SK-N-SH (cell line): ENCODE results near the gene TNK2. TPM values are rescaled to one million over a fixed set of nuclear protein-coding genes. Genes with fewer than 3 reads are reported as not detected.

Experiments
- CTCF ChIA-PET: fragments of 300-600, 350-600 bp; formaldehyde crosslinking; extraction: SDS; loops from one replicate; lab custom pipeline; 2021; lab: Yijun Ruan, JAX
- POLR2A ChIA-PET: fragments of 350-600 bp; sonication (Branson Sonifier 250); formaldehyde crosslinking; extraction: SDS; loops from one replicate; lab custom pipeline; 2020; ENCODE audit warnings: antibody characterized with exemption, inconsistent platforms; lab: Yijun Ruan, JAX
- DNase-seq: peaks from one replicate; pipeline ENCODE4 v3.0.0; 2012
- H2AFZ ChIP-seq: fragments of 200-600 bp; sonication (generic); 2 replicates; pipeline ENCODE4 v1.8.1; 2016; ENCODE audit warnings: antibody characterized with exemption, mild to moderate bottlenecking, low read depth
- H3F3A ChIP-seq: fragments of 200-600 bp; sonication (generic); replicated peaks from 2 replicates; pipeline ENCODE3; 2016; ENCODE audit warnings: antibody characterized with exemption, mild to moderate bottlenecking; ENCODE audit not compliant: insufficient read depth
- H3K27ac ChIP-seq, 2 experiments: fragments of 200-500 bp in 1 of 2; fragments of 200-600 bp in 1 of 2; sonication (Bioruptor generic) in 1 of 2; sonication (generic), shearing (Covaris generic) in 1 of 2; 2 replicates each; pipeline versions ENCODE4 v1.5.1 to v1.6.1; 2014 to 2016; ENCODE audit warnings: low read depth in 2 of 2, inconsistent platforms in 1 of 2, low read length in 1 of 2, mild to moderate bottlenecking in 1 of 2, mixed read lengths in 1 of 2
- H3K27me3 ChIP-seq: fragments of 200-600 bp; sonication (generic), shearing (Covaris generic); 2 replicates; pipeline ENCODE4 v1.6.1; 2016; ENCODE audit warnings: mixed run types; ENCODE audit not compliant: insufficient read depth
- H3K36me3 ChIP-seq, 2 experiments: fragments of 200-500 bp in 1 of 2; fragments of 200-600 bp in 1 of 2; sonication (Bioruptor generic) in 1 of 2; sonication (generic) in 1 of 2; replicated peaks in 1 of 2; 2 replicates each; pipeline versions ENCODE3 to v1.5.1; 2014 to 2016; ENCODE audit warnings: low read length in 1 of 2, mild to moderate bottlenecking in 1 of 2; ENCODE audit not compliant: insufficient read depth in 2 of 2, control insufficient read depth in 1 of 2
- H3K4me1 ChIP-seq, 2 experiments: fragments of 200-500 bp in 1 of 2; fragments of 200-600 bp in 1 of 2; sonication (Bioruptor generic) in 1 of 2; sonication (generic), shearing (Covaris generic) in 1 of 2; 2 replicates each; pipeline versions ENCODE4 v1.5.1 to v1.6.1; 2014 to 2016; ENCODE audit warnings: low read depth in 1 of 2, low read length in 1 of 2, mixed run types in 1 of 2; ENCODE audit not compliant: insufficient read depth in 2 of 2, control insufficient read depth in 1 of 2
- H3K4me2 ChIP-seq: fragments of 200-600 bp; sonication (generic), shearing (Covaris generic); 2 replicates; pipeline ENCODE4 v1.6.1; 2017; ENCODE audit warnings: mixed run types
- H3K4me3 ChIP-seq, 2 experiments: fragments of 200-500 bp in 1 of 2; fragments of 200-600 bp in 1 of 2; sonication (Bioruptor generic) in 1 of 2; sonication (generic), shearing (Covaris generic) in 1 of 2; 2 replicates each; pipeline versions ENCODE4 v1.5.1 to v1.8.1; 2014 to 2016; ENCODE audit warnings: low read depth in 2 of 2, inconsistent platforms in 1 of 2, low read length in 1 of 2, mild to moderate bottlenecking in 1 of 2, mixed read lengths in 1 of 2, moderate library complexity in 1 of 2
- H3K79me2 ChIP-seq: fragments of 200-600 bp; sonication (generic); 2 replicates; pipeline ENCODE4 v1.8.1; 2017; ENCODE audit warnings: mild to moderate bottlenecking; ENCODE audit not compliant: insufficient read depth
- H3K9ac ChIP-seq: fragments of 200-600 bp; sonication (generic); 2 replicates; pipeline ENCODE4 v1.6.1; 2017; ENCODE audit warnings: mixed run types
- H3K9me2 ChIP-seq: fragments of 200-600 bp; sonication (generic); 2 replicates; pipeline ENCODE4 v1.6.1; 2017; ENCODE audit warnings: mixed run types
- H3K9me3 ChIP-seq: fragments of 200-600 bp; sonication (generic); 2 replicates; pipeline ENCODE4 v1.6.1; 2017; ENCODE audit warnings: mixed run types, mild to moderate bottlenecking, moderate library complexity
- H4K20me1 ChIP-seq: fragments of 200-600 bp; sonication (generic); 2 replicates; pipeline ENCODE4 v1.6.1; 2017; ENCODE audit warnings: mild to moderate bottlenecking, mixed run types; ENCODE audit not compliant: insufficient read depth
- CHD2 ChIP-seq: fragments of 150-350 bp; IDR thresholded peaks from 2 replicates; pipeline ENCODE4 v1.6.1; 2018; ENCODE audit warnings: low read length; ENCODE audit not compliant: partially characterized antibody
- EP300 ChIP-seq, 2 experiments: IDR thresholded peaks; 2 replicates each; pipeline versions ENCODE4 v1.4.0 to v1.6.1; 2012; ENCODE audit warnings: borderline replicate concordance in 1 of 2, low read depth in 1 of 2, low read length in 1 of 2
- EZH2phosphoT487 ChIP-seq: fragments of 200-600 bp; sonication (generic); IDR thresholded peaks from 2 replicates; pipeline ENCODE4 v1.6.1; 2017; ENCODE audit warnings: low read depth, mixed run types, mild to moderate bottlenecking, antibody characterized with exemption, moderate library complexity, borderline replicate concordance
- FOSL2 ChIP-seq: IDR thresholded peaks from 2 replicates; pipeline ENCODE4 v1.4.0; 2012; ENCODE audit warnings: low read depth, mild to moderate bottlenecking, moderate library complexity, borderline replicate concordance
- FOXM1 ChIP-seq: IDR thresholded peaks from 2 replicates; pipeline ENCODE4 v1.4.0; 2012; ENCODE audit warnings: low read depth, mild to moderate bottlenecking
- GABPA ChIP-seq: IDR thresholded peaks from 2 replicates; pipeline ENCODE4 v1.4.0; 2012; ENCODE audit warnings: low read depth, mild to moderate bottlenecking
- JUND ChIP-seq: IDR thresholded peaks from 2 replicates; pipeline ENCODE4 v1.4.0; 2012
- NRF1 ChIP-seq: IDR thresholded peaks from 2 replicates; pipeline ENCODE4 v1.6.1; 2012; ENCODE audit warnings: low read depth, mild to moderate bottlenecking, low read length
- RAD21 ChIP-seq: IDR thresholded peaks from 2 replicates; pipeline ENCODE4 v1.6.1; 2012; ENCODE audit warnings: mild to moderate bottlenecking, low read length
- REST ChIP-seq: IDR thresholded peaks from 2 replicates; pipeline ENCODE4 v1.6.1; 2012; ENCODE audit warnings: mild to moderate bottlenecking, low read depth, low read length, moderate library complexity
- RFX5 ChIP-seq: IDR thresholded peaks from 2 replicates; pipeline ENCODE4 v1.6.1; 2012; ENCODE audit warnings: mild to moderate bottlenecking, improper control_type of control experiment, low read length
- TCF12 ChIP-seq: IDR thresholded peaks from 2 replicates; pipeline ENCODE4 v1.4.0; 2012
- TEAD4 ChIP-seq: IDR thresholded peaks from 2 replicates; pipeline ENCODE4 v1.4.0; 2012; ENCODE audit warnings: mild to moderate bottlenecking, borderline replicate concordance; ENCODE audit not compliant: insufficient read depth
- YY1 ChIP-seq: IDR thresholded peaks from 2 replicates; pipeline ENCODE4 v1.4.0; 2012; ENCODE audit warnings: low read depth, mild to moderate bottlenecking
- ZBTB33 ChIP-seq: IDR thresholded peaks from 2 replicates; pipeline ENCODE4 v1.4.0; 2012; ENCODE audit warnings: low read depth, borderline replicate concordance
- WGBS: methylation state at CpG from one replicate; pipeline ENCODE4 v1.1.6; 2017; ENCODE audit warnings: low lambda C conversion rate; 5-methylcytosine and 5-hydroxymethylcytosine counted together
- polyA plus RNA-seq, 3 experiments: library from polyadenylated mRNA; depleted of rRNA; stranded (reverse); fragments of >200 nt; gene quantifications; 2 replicates each; pipeline ENCODE4 v1.2.3, GENCODE V29; 2012
- TF ChIP-seq, protein P1 (sequence below): IDR thresholded peaks from 2 replicates; pipeline ENCODE4; 2012
- TF ChIP-seq, protein P2 (sequence below): fragments of 150-350 bp; IDR thresholded peaks from 2 replicates; pipeline ENCODE4 v1.6.1; 2017; ENCODE audit warnings: antibody characterized with exemption, low read length, low read depth, borderline replicate concordance
- TF ChIP-seq, protein P3 (sequence below): IDR thresholded peaks from 2 replicates; pipeline ENCODE4 v1.4.0; 2012; ENCODE audit warnings: low read depth, borderline replicate concordance

TNK2 gene
- polyA plus RNA-seq, 1 of the 3 experiments (the other 2 are of a cell fraction) = 17.3 TPM

- Histone ChIP-seq H3K4me1 (no peaks in the 10 kb centered on the region), H3K27me3 (0 out of 2 replicates have a peak, but pooled peaks cover 11% of the 10 kb centered on the region), H3K4me2 (no peak overlapping the region), H3K9ac (no peak overlapping the region), H4K20me1 (no peaks in the 10 kb centered on the region), H3K4me3 (no peak overlapping the region), H3F3A (no peaks in the 10 kb centered on the region), H3K9me2 (no peaks in the 10 kb centered on the region), H3K9me3 (no peaks in the 10 kb centered on the region), H3K79me2 (no peaks in the 10 kb centered on the region), H3K36me3 (no peaks in the 10 kb centered on the region), H3K27ac (no peak overlapping the region), H2AFZ (no peak overlapping the region)
- no peak for TF ChIP-seq CHD2
- TF ChIP-seq NRF1 = no peak
- TF ChIP-seq, protein P1, sequence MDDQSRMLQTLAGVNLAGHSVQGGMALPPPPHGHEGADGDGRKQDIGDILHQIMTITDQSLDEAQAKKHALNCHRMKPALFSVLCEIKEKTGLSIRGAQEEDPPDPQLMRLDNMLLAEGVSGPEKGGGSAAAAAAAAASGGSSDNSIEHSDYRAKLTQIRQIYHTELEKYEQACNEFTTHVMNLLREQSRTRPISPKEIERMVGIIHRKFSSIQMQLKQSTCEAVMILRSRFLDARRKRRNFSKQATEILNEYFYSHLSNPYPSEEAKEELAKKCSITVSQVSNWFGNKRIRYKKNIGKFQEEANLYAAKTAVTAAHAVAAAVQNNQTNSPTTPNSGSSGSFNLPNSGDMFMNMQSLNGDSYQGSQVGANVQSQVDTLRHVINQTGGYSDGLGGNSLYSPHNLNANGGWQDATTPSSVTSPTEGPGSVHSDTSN = no peak
- no peak for TF ChIP-seq REST
- TF ChIP-seq FOSL2 = no peak
- TF ChIP-seq RFX5 = no peak
- no peak for TF ChIP-seq RAD21
- TF ChIP-seq EP300 (IDR thresholded peaks at IDR 0.05; ENCODE audit: borderline replicate concordance in 1 of 2, low read depth in 1 of 2, low read length in 1 of 2) = no peak
- no peak for TF ChIP-seq YY1
- TF ChIP-seq, protein P2, sequence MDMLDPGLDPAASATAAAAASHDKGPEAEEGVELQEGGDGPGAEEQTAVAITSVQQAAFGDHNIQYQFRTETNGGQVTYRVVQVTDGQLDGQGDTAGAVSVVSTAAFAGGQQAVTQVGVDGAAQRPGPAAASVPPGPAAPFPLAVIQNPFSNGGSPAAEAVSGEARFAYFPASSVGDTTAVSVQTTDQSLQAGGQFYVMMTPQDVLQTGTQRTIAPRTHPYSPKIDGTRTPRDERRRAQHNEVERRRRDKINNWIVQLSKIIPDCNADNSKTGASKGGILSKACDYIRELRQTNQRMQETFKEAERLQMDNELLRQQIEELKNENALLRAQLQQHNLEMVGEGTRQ = no peak
- DNase-seq = no peak
- ChIA-PET POLR2A (no interaction called here), CTCF (interaction anchor here (2.0 kb wide), 1 partner anchor 30 kb away, joined by 8 read pairs; no protein-coding TSS in a partner anchor)
- 70% methylated on average over 7 of the region's 8 CpGs for WGBS
Measured at GRCh38 chr3:195820186-195820585, 88.2 kb downstream of the TNK2 start.

DNA sequence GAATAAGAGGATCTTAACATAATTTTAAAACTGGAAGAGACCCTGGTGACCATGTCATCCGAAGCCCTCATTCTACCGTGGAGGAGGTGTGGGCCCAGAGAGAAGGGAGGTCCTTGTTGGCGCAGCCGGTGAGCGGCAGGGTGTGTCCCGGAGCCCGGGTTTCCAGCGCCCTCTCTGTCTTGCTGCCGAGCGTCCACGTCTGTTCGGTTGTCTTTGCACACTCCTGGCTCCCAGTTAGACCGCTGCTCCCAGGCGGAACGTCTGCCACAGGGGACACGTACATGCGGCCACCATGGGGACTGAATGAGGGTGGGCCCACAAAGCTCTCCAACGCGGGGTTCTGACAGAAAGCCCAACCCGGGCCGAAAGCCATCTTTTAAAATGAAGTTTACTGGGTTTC, 90.0 kb downstream of the TNK2 start:
- ChIA-PET POLR2A (no interaction called here), CTCF (interaction anchor here (2.0 kb wide), 1 partner anchor 32 kb away, joined by 8 read pairs; no protein-coding TSS in a partner anchor)
- no peaks in the 10 kb centered on the region for H4K20me1 ChIP-seq
- no peaks in the 10 kb centered on the region for H3K4me1 ChIP-seq
- H3K9me3 ChIP-seq = no peaks in the 10 kb centered on the region
- H2AFZ ChIP-seq = no peak overlapping the region
- H3F3A ChIP-seq = no peaks in the 10 kb centered on the region
- H3K36me3 ChIP-seq = no peaks in the 10 kb centered on the region
- H3K9me2 ChIP-seq = no peaks in the 10 kb centered on the region
- no peak for DNase-seq
- no peak overlapping the region for H3K4me3 ChIP-seq
- WGBS = 83% methylated on average over 18 of the region's 21 CpGs
- no peak overlapping the region for H3K9ac ChIP-seq
- no peaks in the 10 kb centered on the region for H3K79me2 ChIP-seq
- no peak overlapping the region for H3K4me2 ChIP-seq
- 0 out of 2 replicates have a peak, but pooled peaks cover 11% of the 10 kb centered on the region for H3K27me3 ChIP-seq
- no peak overlapping the region for H3K27ac ChIP-seq
- no peak for TF ChIP-seq RAD21
- no peak for TF ChIP-seq NRF1
- no peak for TF ChIP-seq GABPA
- no peak for TF ChIP-seq JUND
- TF ChIP-seq TEAD4 = no peak
- TF ChIP-seq ZBTB33 = no peak
- TF ChIP-seq, protein P3, sequence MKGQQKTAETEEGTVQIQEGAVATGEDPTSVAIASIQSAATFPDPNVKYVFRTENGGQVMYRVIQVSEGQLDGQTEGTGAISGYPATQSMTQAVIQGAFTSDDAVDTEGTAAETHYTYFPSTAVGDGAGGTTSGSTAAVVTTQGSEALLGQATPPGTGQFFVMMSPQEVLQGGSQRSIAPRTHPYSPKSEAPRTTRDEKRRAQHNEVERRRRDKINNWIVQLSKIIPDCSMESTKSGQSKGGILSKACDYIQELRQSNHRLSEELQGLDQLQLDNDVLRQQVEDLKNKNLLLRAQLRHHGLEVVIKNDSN = no peak
- TF ChIP-seq FOXM1 = no peak
- no peak for TF ChIP-seq TCF12
- TF ChIP-seq YY1 = no peak
- no peak for TF ChIP-seq EZH2phosphoT487
